Chondrocyte (in vitro differentiated cells): Measurements from ENCODE around the gene RUBCNL. TPM values are rescaled to one million over a fixed set of nuclear protein-coding genes. Genes with fewer than 3 reads are reported as not detected.

Experiments
- DNase-seq: peaks from one replicate; pipeline ENCODE4 v3.0.0; 2021; ENCODE audit warnings: mixed read lengths, low spot score
- H3K27ac Mint-ChIP-seq: one replicate; pipeline ENCODE4 v1.8.0; 2021; ENCODE audit warnings: mild to moderate bottlenecking, moderate library complexity, mixed read lengths; ENCODE audit not compliant: unreplicated experiment
- H3K27me3 Mint-ChIP-seq: 2 replicates; pipeline ENCODE4 v1.8.0; 2021; ENCODE audit warnings: low read depth, mixed read lengths
- H3K36me3 Mint-ChIP-seq: 2 replicates; pipeline ENCODE4 v1.8.0; 2021; ENCODE audit warnings: low read depth, mixed read lengths
- H3K4me1 Mint-ChIP-seq: 2 replicates; pipeline ENCODE4 v1.8.0; 2021; ENCODE audit warnings: low read depth, mild to moderate bottlenecking, mixed read lengths
- H3K4me3 Mint-ChIP-seq: one replicate; pipeline ENCODE4 v1.8.0; 2021; ENCODE audit warnings: mild to moderate bottlenecking, moderate library complexity, mixed read lengths; ENCODE audit not compliant: unreplicated experiment
- H3K9me3 Mint-ChIP-seq: 2 replicates; pipeline ENCODE4 v1.8.0; 2021; ENCODE audit warnings: low read depth, mixed read lengths
- CTCF ChIP-seq: fragments of 200-600 bp; sonication (generic); IDR thresholded peaks from 2 replicates; pipeline ENCODE4 v1.5.0; 2021; ENCODE audit warnings: antibody characterized with exemption, mild to moderate bottlenecking, moderate library complexity
- total RNA-seq: library from RNA; stranded (reverse); gene quantifications from 3 replicates; pipeline ENCODE4 v1.2.1, GENCODE V29; 2021

Gene RUBCNL
- total RNA-seq, 1 donor from 2014 or later = 2.0 TPM

DNA sequence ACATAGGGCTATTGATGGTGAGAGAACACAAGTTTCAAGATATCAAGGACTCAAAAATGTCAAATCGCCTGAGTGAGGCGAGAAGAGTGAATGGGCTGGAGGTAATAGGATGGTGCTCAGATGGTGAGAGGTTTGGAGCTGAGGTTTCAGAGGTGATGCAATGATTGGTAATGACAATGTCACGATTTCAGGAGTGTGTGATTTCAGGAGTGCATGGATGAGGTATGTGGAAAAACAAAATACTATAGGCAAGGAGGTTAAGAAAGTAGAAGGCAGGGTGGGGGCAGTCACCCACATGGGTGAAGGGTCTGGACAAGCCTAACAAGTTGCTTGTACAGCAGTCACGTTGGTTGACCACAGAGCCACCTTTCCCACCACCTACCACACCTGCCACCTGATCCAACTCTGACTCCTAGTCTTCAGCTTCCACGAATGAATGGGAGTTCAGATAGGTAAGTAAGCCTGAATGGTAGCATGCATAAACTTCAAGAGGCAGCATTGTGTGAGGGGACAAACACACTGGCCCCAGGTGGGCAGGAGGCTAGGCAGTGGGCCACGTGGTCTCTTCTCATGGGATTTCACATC, 71.5 kb downstream of the RUBCNL start:
- no peak for DNase-seq
- H3K4me3 Mint-ChIP-seq = no peak overlapping the region
- peaks cover 4% of the 10 kb centered on the region for H3K36me3 Mint-ChIP-seq
- H3K4me1 Mint-ChIP-seq = no peaks in the 10 kb centered on the region
- TF ChIP-seq CTCF = no peak
- H3K27me3 Mint-ChIP-seq = peaks cover 2% of the 10 kb centered on the region
- peaks cover 5% of the 10 kb centered on the region for H3K9me3 Mint-ChIP-seq
- no peak overlapping the region for H3K27ac Mint-ChIP-seq

- TF ChIP-seq CTCF = no peak
- no peak overlapping the region for H3K27ac Mint-ChIP-seq
- no peak overlapping the region for H3K4me3 Mint-ChIP-seq
- no peak for DNase-seq
- H3K9me3 Mint-ChIP-seq = peaks cover 10% of the 10 kb centered on the region
- no peaks in the 10 kb centered on the region for H3K4me1 Mint-ChIP-seq
- peaks cover 6% of the 10 kb centered on the region for H3K36me3 Mint-ChIP-seq
- peaks cover 2% of the 10 kb centered on the region for H3K27me3 Mint-ChIP-seq
Observed at GRCh38 chr13:46315036-46315435, 72.0 kb downstream of the RUBCNL start.

DNA sequence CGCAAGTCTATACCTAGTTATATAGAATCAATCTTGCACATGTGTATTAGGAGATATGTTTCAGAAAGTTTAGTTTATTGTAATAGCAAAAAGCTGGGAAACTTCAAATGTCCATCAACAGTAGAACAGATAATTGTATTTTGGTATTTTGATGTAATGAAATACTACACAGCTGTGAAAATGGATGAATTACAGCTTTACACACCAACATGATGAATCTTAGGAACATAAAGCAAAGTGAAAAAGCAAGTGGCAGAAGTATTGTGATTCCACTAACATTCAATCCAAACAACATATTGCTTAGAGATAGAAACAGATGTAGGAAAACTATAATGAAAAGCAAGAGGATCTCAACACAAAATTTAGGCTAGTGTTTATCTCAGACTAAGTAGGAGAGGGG, 72.5 kb downstream of the RUBCNL start:
- no peak overlapping the region for H3K4me3 Mint-ChIP-seq
- TF ChIP-seq CTCF = no peak
- no peaks in the 10 kb centered on the region for H3K4me1 Mint-ChIP-seq
- H3K27me3 Mint-ChIP-seq = peaks cover 2% of the 10 kb centered on the region
- no peak overlapping the region for H3K27ac Mint-ChIP-seq
- H3K9me3 Mint-ChIP-seq = peaks cover 13% of the 10 kb centered on the region
- DNase-seq = no peak
- peaks cover 8% of the 10 kb centered on the region for H3K36me3 Mint-ChIP-seq

DNA sequence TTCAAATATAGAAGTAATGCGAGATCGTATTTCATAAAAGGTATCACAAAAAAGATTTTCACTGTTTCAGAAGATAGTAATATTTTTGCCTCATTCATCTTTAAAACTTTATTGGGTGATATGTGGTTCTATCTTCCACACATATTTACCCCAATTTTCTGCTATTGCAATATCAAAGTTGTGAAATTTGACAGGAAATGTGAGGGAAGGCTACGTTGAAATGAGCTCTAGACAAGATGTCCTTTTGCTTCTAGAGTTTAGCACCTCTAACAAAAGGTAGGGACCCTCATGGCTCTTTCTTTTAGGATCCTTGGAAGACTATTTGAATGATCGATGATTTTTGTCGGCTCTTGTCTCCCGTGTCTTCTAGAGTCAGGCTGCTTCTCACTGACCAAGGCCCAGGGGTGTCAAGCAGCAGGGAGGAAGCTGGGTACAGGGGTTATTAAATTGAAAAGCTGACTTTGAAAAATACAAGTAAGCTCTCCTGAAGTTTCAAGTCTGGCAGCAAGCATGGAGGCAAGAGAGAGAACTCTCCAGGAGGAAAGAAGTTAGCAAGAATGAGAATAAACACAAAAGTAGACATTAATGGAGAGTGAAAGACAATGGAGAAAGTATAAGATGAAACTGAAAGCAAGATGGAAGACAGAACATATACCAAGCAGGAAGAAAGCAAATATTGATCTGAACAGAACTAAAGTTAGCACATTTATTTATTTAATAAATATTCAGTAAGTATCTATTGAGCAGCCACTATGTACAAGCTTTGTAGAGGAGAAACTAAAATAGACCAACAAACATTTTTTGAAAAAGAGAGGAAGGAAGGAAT, 73.4 kb downstream of the RUBCNL start:
- Mint-ChIP-seq H3K27me3 (peaks cover 2% of the 10 kb centered on the region), H3K4me3 (no peak overlapping the region), H3K36me3 (peaks cover 8% of the 10 kb centered on the region), H3K4me1 (no peaks in the 10 kb centered on the region), H3K27ac (no peak overlapping the region), H3K9me3 (peaks cover 13% of the 10 kb centered on the region)
- DNase-seq = no peak
- TF ChIP-seq CTCF = no peak

GRCh38 chr13:46313024-46313423, 74.0 kb downstream of the RUBCNL start:
- Mint-ChIP-seq H3K4me3 (no peak overlapping the region), H3K36me3 (peaks cover 8% of the 10 kb centered on the region), H3K9me3 (peaks cover 13% of the 10 kb centered on the region), H3K27ac (no peak overlapping the region), H3K4me1 (no peaks in the 10 kb centered on the region), H3K27me3 (no peaks in the 10 kb centered on the region)
- TF ChIP-seq CTCF = no peak
- no peak for DNase-seq
